HepG2 (cell line): ENCODE results near the gene ACKR3. TPM values are rescaled to one million over a fixed set of nuclear protein-coding genes. Genes with fewer than 3 reads are reported as not detected.

Experiments used
- CEBPZ ChIP-seq: IDR thresholded peaks from 2 replicates; pipeline ENCODE4 v1.6.1; 2012; ENCODE audit warnings: low read length, improper control_type of control experiment
- HDAC1 ChIP-seq: sonication (generic); formaldehyde crosslinking; IDR thresholded peaks from 2 replicates; pipeline ENCODE4 v1.5.1; 2020; ENCODE audit warnings: mild to moderate bottlenecking, missing genetic modification reagents
- HNF4A ChIP-seq: sonication (generic); formaldehyde crosslinking; IDR thresholded peaks from 2 replicates; pipeline ENCODE4 v1.4.0; 2020; ENCODE audit warnings: missing genetic modification reagents
- MBD4 ChIP-seq: IDR thresholded peaks from 2 replicates; pipeline ENCODE4 v1.6.1; 2012; ENCODE audit warnings: low read length, inconsistent platforms, borderline replicate concordance
- MTF2 ChIP-seq: sonication (generic); formaldehyde crosslinking; IDR thresholded peaks from 2 replicates; pipeline ENCODE4 v1.5.0; 2020; ENCODE audit warnings: missing genetic modification reagents, borderline replicate concordance
- ZNF615 ChIP-seq: sonication (generic); formaldehyde crosslinking; IDR thresholded peaks from 2 replicates; pipeline ENCODE4 v1.5.0; 2020; ENCODE audit warnings: mild to moderate bottlenecking, missing genetic modification reagents, borderline replicate concordance
- polyA plus RNA-seq, 8 experiments: library from polyadenylated mRNA; depleted of rRNA in 3 of 8; stranded (reverse) in 7 of 8; unstranded in 1 of 8; fragments of >200 nt; fragmentation: Illumina TruSeq in 4 of 8; extraction: Trizol in 4 of 8; gene quantifications; 2 replicates each; pipeline versions ENCODE4 v1.2.1 to v1.2.3, GENCODE V29; 2011 to 2016; ENCODE audit warnings: low read depth in 4 of 8, missing spikeins in 1 of 8, mixed read lengths in 1 of 8; ENCODE audit not compliant: insufficient read depth in 1 of 8
- total RNA-seq, 5 experiments: library from RNA; depleted of rRNA; stranded (reverse); fragments of >200 nt; fragmentation: Illumina TruSeq; extraction: Trizol; gene quantifications; 2 replicates each; pipeline ENCODE4 v1.2.3, GENCODE V29; 2016; ENCODE audit warnings: low read depth in 1 of 5
- TF ChIP-seq, protein P1 (sequence below): sonication (generic); formaldehyde crosslinking; IDR thresholded peaks from 2 replicates; pipeline ENCODE4 v1.5.1; 2020; ENCODE audit warnings: mild to moderate bottlenecking, missing genetic modification reagents
- TF ChIP-seq, protein P2 (sequence below): sonication (generic); formaldehyde crosslinking; IDR thresholded peaks from 2 replicates; pipeline ENCODE4 v1.9.0; 2021; ENCODE audit warnings: mild to moderate bottlenecking, missing genetic modification reagents
- TF ChIP-seq, protein P3 (sequence below): sonication (generic); formaldehyde crosslinking; IDR thresholded peaks from 2 replicates; pipeline ENCODE4 v1.4.0; 2020; ENCODE audit warnings: mild to moderate bottlenecking, missing genetic modification reagents
- TF ChIP-seq, protein P4 (sequence below): sonication (generic); formaldehyde crosslinking; IDR thresholded peaks from 2 replicates; pipeline ENCODE4 v1.4.0; 2020; ENCODE audit warnings: missing genetic modification reagents

The ACKR3 gene
- total and polyA plus RNA-seq, 2 of the 13 experiments (the other 11 are each of a cell fraction or from before 2014, with no cell fraction given), result not detected

- TF ChIP-seq, protein P1, sequence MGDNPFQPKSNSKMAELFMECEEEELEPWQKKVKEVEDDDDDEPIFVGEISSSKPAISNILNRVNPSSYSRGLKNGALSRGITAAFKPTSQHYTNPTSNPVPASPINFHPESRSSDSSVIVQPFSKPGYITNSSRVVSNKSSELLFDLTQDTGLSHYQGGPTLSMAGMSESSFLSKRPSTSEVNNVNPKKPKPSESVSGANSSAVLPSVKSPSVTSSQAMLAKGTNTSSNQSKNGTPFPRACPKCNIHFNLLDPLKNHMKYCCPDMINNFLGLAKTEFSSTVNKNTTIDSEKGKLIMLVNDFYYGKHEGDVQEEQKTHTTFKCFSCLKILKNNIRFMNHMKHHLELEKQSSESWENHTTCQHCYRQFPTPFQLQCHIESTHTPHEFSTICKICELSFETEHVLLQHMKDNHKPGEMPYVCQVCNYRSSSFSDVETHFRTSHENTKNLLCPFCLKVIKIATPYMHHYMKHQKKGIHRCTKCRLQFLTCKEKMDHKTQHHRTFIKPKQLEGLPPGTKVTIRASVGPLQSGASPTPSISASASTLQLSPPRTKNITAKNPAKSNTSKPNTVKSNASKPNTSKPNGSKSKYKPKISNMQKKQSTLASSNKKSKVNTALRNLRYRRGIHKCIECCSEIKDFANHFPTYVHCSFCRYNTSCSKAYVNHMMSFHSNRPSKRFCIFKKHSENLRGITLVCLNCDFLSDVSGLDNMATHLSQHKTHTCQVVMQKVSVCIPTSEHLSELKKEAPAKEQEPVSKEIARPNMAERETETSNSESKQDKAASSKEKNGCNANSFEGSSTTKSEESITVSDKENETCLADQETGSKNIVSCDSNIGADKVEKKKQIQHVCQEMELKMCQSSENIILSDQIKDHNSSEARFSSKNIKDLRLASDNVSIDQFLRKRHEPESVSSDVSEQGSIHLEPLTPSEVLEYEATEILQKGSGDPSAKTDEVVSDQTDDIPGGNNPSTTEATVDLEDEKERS (CRISPR knock-in tag), result peak; percentile 67; the same call in 1 of the 2 replicates
- TF ChIP-seq, protein P2, sequence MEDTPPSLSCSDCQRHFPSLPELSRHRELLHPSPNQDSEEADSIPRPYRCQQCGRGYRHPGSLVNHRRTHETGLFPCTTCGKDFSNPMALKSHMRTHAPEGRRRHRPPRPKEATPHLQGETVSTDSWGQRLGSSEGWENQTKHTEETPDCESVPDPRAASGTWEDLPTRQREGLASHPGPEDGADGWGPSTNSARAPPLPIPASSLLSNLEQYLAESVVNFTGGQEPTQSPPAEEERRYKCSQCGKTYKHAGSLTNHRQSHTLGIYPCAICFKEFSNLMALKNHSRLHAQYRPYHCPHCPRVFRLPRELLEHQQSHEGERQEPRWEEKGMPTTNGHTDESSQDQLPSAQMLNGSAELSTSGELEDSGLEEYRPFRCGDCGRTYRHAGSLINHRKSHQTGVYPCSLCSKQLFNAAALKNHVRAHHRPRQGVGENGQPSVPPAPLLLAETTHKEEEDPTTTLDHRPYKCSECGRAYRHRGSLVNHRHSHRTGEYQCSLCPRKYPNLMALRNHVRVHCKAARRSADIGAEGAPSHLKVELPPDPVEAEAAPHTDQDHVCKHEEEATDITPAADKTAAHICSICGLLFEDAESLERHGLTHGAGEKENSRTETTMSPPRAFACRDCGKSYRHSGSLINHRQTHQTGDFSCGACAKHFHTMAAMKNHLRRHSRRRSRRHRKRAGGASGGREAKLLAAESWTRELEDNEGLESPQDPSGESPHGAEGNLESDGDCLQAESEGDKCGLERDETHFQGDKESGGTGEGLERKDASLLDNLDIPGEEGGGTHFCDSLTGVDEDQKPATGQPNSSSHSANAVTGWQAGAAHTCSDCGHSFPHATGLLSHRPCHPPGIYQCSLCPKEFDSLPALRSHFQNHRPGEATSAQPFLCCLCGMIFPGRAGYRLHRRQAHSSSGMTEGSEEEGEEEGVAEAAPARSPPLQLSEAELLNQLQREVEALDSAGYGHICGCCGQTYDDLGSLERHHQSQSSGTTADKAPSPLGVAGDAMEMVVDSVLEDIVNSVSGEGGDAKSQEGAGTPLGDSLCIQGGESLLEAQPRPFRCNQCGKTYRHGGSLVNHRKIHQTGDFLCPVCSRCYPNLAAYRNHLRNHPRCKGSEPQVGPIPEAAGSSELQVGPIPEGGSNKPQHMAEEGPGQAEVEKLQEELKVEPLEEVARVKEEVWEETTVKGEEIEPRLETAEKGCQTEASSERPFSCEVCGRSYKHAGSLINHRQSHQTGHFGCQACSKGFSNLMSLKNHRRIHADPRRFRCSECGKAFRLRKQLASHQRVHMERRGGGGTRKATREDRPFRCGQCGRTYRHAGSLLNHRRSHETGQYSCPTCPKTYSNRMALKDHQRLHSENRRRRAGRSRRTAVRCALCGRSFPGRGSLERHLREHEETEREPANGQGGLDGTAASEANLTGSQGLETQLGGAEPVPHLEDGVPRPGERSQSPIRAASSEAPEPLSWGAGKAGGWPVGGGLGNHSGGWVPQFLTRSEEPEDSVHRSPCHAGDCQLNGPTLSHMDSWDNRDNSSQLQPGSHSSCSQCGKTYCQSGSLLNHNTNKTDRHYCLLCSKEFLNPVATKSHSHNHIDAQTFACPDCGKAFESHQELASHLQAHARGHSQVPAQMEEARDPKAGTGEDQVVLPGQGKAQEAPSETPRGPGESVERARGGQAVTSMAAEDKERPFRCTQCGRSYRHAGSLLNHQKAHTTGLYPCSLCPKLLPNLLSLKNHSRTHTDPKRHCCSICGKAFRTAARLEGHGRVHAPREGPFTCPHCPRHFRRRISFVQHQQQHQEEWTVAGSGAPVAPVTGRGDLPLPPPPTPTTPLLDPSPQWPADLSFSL (CRISPR knock-in tag), result peak; percentile 60; the same call in 1 of the 2 replicates
- TF ChIP-seq HNF4A (CRISPR knock-in tag) (0 out of 2 replicates have a peak, but pooled peaks have one; percentile 2), CEBPZ (no peak), MBD4 (no peak), HDAC1 (CRISPR knock-in tag) (no peak), ZNF615 (0 out of 2 replicates have a peak, but pooled peaks have one; percentile 28), MTF2 (CRISPR knock-in tag) (0 out of 2 replicates have a peak, but pooled peaks have one; percentile 36)
- TF ChIP-seq, protein P3, sequence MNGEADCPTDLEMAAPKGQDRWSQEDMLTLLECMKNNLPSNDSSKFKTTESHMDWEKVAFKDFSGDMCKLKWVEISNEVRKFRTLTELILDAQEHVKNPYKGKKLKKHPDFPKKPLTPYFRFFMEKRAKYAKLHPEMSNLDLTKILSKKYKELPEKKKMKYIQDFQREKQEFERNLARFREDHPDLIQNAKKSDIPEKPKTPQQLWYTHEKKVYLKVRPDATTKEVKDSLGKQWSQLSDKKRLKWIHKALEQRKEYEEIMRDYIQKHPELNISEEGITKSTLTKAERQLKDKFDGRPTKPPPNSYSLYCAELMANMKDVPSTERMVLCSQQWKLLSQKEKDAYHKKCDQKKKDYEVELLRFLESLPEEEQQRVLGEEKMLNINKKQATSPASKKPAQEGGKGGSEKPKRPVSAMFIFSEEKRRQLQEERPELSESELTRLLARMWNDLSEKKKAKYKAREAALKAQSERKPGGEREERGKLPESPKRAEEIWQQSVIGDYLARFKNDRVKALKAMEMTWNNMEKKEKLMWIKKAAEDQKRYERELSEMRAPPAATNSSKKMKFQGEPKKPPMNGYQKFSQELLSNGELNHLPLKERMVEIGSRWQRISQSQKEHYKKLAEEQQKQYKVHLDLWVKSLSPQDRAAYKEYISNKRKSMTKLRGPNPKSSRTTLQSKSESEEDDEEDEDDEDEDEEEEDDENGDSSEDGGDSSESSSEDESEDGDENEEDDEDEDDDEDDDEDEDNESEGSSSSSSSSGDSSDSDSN (CRISPR knock-in tag), result 0 out of 2 replicates have a peak, but pooled peaks have one; percentile 19
- TF ChIP-seq, protein P4, sequence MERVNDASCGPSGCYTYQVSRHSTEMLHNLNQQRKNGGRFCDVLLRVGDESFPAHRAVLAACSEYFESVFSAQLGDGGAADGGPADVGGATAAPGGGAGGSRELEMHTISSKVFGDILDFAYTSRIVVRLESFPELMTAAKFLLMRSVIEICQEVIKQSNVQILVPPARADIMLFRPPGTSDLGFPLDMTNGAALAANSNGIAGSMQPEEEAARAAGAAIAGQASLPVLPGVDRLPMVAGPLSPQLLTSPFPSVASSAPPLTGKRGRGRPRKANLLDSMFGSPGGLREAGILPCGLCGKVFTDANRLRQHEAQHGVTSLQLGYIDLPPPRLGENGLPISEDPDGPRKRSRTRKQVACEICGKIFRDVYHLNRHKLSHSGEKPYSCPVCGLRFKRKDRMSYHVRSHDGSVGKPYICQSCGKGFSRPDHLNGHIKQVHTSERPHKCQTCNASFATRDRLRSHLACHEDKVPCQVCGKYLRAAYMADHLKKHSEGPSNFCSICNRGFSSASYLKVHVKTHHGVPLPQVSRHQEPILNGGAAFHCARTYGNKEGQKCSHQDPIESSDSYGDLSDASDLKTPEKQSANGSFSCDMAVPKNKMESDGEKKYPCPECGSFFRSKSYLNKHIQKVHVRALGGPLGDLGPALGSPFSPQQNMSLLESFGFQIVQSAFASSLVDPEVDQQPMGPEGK (CRISPR knock-in tag), result peak; percentile 24; the same call in 1 of the 2 replicates
Measured at GRCh38 chr2:236569573-236569973, at the start of gene ACKR3 (continued).
